Superior temporal gyrus (tissue), 1 donor: ENCODE measurements around the gene GAN.
"Not testable (repeated sequence)": the region's sequence is repeated elsewhere in the genome, so short reads cannot be mapped to it uniquely, and the experiment has no call there.

Source experiments
- DNase-seq: peaks from one replicate; pipeline ENCODE4 v3.0.0-alpha.2; 2016; ENCODE audit errors: extremely low spot score

Gene GAN

GRCh38 chr16:81399909-81400308 is 85.1 kb downstream of the GAN start:
- DNase-seq: no peak

GRCh38 chr16:81401035-81401950 is 86.5 kb downstream of the GAN start:
- no peak for DNase-seq

GRCh38 chr16:81403208-81403600 is 88.4 kb downstream of the GAN start:
- no peak for DNase-seq

GRCh38 chr16:81403601-81404391 is 89.0 kb downstream of the GAN start:
- peak; percentile 82 for DNase-seq

- DNase-seq: not testable (repeated sequence)
Observed at GRCh38 chr16:81405002-81405401, 90.2 kb downstream of the GAN start.

GRCh38 chr16:81405702-81406113 is 90.9 kb downstream of the GAN start:
- DNase-seq: no peak

- no peak for DNase-seq
Observed at GRCh38 chr16:81408409-81408950, 93.7 kb downstream of the GAN start.

- DNase-seq: no peak
Observed at GRCh38 chr16:81409016-81409556, 94.3 kb downstream of the GAN start.

GRCh38 chr16:81410643-81411293 is 96.0 kb downstream of the GAN start:
- no peak for DNase-seq

GRCh38 chr16:81413245-81413990 is 98.7 kb downstream of the GAN start:
- no peak for DNase-seq

- peak; percentile 28 for DNase-seq
Observed at GRCh38 chr16:81415751-81416150, 101.0 kb downstream of the GAN start.

GRCh38 chr16:81416749-81417148 is 102.0 kb downstream of the GAN start:
- DNase-seq: no peak

- no peak for DNase-seq
Observed at GRCh38 chr16:81417210-81417609, 102.4 kb downstream of the GAN start.

- no peak for DNase-seq
Observed at GRCh38 chr16:81419806-81420205, 105.0 kb downstream of the GAN start.

- DNase-seq: no peak
Observed at GRCh38 chr16:81421126-81421525, 106.4 kb downstream of the GAN start.

- DNase-seq: no peak
Observed at GRCh38 chr16:81421536-81421935, 106.8 kb downstream of the GAN start.

GRCh38 chr16:81422153-81422552 is 107.4 kb downstream of the GAN start:
- not testable (repeated sequence) for DNase-seq

GRCh38 chr16:81424771-81425170 is 110.0 kb downstream of the GAN start:
- DNase-seq: no peak

- DNase-seq: no peak
Observed at GRCh38 chr16:81427219-81427618, 112.5 kb downstream of the GAN start.

- no peak for DNase-seq
Observed at GRCh38 chr16:81429045-81429521, 114.3 kb downstream of the GAN start.
